GM21717 (cell line): Measurements from ENCODE around the gene KCNC1.

ENCODE experiments used
- ATAC-seq: cut with Tn5 transposase; IDR thresholded peaks from one replicate; pipeline ENCODE4 v1.9.1; 2021; ENCODE audit warnings: mild to moderate bottlenecking, moderate library complexity; ENCODE audit not compliant: unreplicated experiment

The KCNC1 gene

DNA sequence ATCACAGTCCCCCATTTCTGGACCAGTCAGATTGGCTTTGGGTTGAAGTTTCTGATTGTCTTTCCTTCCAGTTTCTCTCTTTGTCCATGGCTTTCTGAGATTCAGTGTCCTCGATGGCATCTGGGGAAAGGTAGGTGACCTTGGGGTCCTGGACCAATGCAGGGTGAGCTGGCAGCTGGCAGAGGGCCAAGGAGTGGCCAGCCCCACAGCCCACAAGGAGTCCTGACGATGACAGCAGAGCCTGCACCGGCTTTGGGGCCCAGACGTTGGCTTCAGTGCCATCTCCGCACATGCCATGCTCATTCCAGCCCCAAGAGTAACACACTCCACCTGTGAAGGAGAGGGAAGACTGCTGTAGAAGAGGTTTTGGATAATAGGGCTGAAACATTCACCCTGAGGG, 53.5 kb downstream of the KCNC1 start:
- no peak for ATAC-seq

DNA sequence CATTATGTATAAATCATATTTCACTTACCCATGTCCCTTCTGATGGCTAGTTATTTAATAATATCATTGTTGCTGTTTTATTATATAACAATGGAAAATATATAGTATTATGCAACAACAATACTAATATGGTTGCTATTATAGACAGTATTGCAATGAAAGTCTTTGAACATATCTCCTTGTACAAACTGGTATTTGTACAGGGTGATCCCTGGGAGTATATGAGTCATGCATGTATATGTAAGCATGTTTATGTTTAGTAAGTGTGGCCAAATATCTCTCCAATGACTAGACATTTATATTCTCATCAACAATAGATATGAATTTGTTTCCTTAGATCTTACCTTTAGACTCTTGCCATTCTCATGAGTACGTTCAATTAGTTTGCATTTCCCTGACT, 55.9 kb downstream of the KCNC1 start:
- no peak for ATAC-seq

DNA sequence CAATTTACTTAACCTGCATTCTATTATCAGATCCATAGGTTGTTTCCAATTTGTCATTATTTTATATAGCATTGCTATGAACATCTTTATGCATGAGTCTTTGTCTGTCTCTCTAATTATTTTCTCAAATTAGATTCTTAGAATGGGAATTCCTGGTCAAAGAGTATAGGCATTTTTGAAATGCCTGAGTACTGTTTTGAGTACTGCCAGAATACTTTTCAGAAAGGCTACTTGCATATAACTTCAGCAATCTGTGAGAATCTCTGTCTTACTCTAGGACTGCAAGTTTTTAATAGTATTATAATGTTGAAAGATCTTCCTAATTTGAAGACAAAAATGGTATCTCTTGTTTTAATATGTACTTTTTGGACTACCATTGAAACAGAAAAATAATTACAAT, 56.6 kb downstream of the KCNC1 start:
- ATAC-seq = no peak

DNA sequence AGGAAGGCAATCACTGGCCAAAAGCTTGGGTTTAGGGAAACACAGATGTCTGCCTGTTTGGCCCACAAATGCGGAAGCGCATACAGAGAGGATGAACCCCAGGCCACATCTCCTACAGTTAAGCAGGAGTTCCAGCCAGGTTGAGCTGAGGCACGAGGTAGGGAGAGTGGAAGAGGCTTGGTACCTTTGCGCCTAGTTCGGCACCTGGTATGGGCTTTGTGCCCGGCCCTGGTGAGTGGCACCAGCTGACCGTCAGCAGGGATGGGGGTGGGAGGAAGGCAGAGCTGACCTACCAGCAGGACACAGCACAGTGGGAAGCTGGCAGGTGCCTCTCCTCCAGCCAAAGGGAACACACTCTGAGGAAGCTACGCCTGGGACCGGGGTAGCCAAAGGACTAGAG, 57.6 kb downstream of the KCNC1 start:
- ATAC-seq = no peak

DNA sequence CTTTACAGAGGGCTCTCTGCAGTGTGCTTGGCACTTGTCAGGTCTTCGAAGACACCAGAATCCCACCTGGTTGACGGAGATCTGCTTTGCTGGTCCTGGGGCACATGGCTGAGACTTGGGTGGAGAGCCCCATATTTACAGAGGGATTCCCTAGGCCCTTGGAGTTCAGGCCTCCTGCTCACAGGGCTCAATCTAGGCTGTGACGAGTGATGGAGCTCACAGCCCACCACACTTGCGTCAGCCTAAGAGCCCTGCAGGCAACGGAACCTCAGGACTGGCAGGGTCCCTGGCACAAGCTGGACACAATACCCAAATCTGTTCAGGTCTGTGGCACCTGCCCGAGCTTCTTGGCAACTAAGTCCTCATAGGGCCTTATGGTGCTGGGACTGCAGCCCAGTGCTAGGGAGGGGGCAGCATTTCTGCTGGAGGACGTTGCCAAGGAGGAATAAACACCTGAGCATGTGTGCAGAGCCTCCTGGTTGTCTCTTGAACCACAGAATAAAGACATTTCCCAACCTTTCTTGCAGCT, 59.1 kb downstream of the KCNC1 start:
- no peak for ATAC-seq

DNA sequence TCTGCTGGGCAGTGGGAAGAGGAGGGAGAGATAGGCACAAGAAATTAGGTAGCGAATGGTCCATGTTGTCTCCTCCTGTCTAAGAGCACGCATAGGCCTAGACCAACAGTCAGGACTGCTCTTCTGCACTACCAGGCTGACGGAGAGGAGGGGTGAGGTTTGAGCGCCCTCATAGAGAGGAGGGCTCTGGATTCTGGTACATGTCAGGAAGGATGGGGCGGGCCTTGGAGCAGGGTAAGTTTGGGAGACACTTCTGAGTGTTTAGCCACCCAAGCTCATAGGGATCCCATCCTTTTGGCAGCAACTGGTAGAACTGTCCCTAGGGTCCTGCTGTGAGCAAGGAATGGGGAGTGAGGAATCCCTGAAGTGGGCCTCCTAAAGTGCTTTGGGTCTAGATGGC, 60.4 kb downstream of the KCNC1 start:
- ATAC-seq = no peak

DNA sequence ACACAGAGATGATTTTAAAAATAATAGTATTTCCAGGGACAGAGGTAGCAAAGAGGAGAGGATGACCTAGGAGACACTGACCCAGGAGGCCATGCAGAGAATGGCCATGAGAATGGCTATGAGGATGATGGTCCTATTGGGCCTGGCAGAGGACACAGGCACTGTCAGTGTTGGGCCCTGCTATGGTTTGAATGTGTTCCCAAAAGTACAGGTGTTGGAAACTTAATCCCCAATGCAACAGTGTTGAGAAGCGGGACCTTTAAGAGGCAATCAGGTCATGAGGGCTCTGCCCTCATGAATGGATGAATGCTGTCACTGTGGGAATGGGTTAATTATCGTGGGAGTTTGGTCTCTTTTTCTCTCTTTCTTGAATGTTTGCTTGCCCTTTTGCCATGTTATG, 61.6 kb downstream of the KCNC1 start:
- ATAC-seq = no peak

DNA sequence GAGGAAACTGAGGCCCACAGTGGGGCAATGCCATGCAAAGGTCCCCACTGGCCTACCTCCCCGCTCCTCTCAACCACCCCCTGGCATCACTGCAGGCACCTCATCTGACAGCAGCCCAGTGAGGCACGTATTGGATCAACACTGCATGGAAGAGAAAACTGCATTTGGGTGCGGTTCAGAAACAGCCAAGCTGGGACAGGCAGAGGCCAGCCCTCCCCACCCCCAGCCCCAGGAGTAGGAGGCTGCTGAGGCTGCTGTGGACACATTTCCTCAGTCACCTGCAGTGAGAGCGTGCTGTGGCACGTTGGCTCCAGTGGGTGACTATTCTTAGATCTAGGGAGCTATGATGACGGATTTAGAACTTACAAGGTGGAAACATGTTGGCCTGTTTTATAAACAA, 63.7 kb downstream of the KCNC1 start:
- no peak for ATAC-seq

DNA sequence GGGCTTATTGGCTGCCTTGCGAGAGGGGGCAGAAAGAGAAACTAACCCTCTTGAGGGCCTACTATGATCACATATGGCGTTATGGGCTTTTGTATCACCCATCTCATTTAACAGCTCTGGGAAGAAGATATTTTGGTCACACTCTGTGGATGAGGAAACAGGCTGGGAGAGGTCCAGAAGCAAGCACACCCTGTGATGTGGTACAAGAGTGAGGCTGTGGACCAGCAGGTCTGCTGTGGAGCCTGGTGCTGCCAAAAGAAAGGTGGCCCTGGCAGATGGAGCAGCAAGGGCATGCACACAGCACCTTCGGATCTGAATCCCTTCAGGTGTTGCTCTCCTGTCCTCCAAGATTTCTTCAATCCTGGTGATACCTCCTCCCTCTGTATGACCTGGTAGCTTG, 64.1 kb downstream of the KCNC1 start:
- ATAC-seq = no peak

DNA sequence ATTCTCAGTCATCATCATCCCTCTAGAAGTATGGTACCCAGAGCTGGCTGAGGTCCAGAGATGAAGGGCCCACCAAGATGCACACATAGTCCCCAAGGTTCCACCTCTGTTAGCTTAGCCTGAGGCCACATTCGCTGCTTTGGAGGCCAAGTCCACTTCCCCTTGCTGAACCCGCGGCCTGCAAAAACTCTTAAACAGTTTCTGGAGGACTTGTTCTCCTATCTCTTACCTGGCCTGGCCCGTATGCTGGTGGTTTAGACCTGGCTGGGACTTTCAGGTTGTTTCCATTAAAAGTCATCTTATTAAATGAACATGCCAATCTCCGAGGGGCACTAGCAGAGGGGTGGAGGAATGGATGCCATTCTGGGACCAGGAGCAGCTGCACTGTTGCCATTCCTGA, 64.6 kb downstream of the KCNC1 start:
- ATAC-seq = no peak

DNA sequence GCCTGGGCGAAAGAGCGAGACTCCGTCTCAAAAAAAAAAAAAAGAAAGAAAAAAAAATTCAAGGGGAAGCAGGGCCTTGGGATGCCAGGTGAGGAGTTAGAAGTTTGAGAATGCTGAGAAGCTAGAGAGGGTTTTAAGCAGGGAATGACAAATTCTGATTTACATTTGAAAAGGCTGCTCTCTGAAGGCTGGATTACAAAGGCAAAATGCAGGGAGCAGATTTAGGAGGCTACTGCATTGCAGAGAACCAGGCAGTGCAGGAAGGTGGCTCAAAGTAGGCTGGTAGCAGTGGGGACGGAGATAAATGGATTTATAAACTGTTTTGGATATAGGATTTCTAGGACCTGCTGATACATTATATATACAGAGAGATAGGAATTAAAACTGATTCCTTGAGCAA, 66.6 kb downstream of the KCNC1 start:
- ATAC-seq = no peak

DNA sequence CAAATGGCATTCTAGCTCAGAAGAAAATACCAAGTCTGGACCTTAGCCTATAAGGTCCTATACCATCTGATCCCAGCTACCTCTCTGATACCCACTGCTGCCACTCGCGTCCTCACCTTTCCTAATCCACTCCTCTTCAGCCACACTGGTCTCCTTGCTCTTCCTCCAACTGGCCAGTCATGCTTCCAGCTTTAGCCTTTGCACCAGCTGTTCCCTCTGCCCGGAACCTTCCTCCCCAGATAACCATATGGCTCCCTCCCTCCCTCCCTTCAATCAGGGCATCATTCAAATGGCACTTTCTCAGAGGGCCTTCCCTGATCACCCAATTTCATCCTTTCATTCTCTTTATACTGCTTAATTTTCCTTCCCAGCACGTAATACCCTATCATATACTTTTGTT, 67.9 kb downstream of the KCNC1 start:
- ATAC-seq = no peak

DNA sequence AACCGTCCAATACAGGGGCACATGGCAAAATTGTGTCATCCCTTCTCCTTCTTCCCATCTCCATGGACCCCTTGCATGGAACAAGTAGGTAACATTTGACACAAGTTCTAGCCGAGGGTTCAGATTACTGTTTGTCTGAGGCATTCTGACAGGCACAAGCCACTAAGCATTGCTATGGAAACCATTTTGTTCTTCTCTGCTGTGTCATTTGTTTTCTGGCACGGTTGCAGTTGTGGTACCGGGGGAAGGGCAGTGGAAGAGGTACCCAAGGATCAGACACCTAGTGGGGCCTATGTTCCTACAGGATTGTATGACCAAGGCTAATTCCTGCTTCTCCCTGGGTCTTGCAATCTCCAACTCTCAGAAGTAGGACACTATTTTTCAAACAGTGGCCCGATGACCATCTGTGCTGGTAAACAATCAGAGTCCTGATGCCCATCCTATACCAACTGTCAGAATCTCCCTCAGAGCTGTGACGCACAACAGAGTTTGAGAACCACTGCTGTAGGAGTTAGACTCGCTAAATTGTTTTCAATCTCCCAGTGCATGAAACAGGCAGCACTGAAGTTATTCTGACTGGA, 69.3 kb downstream of the KCNC1 start:
- ATAC-seq = no peak

DNA sequence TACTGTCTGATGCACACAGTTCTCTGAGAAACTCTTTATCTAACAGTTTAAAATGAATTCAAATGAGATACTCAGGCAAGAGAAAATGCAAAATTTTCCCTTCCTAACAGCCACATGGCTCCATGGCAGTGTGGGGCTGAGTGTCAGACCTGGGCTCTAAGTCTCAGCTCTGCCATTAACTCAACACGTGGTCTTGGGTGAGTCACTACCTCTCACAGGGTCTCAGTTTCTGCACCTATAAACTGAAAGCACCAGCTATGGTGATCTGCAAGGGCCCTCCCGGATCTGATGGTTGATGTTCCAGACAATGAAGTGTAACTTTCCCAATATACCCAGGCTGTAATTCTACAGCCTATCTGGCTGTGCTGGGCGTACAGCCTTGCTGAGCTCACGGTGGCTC, 70.5 kb downstream of the KCNC1 start:
- no peak for ATAC-seq

DNA sequence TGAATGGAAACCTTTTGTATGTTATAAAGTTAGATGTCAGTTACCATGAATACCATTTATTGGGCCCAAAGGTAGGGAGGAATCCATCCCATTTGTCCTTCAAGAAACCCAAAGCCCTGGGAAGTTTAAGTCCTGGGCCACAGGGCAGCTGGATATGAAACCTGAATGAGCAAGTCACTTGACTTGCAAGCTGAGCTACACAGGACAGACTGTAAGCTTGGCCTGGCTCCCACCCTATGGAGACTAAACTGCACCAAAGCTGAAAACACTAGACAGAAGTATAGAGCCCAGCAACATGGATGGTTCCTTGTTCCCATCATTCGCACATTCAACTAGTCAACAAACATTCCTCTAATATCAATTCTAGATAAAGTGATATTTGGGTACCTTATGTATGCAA, 71.3 kb downstream of the KCNC1 start:
- ATAC-seq = no peak

DNA sequence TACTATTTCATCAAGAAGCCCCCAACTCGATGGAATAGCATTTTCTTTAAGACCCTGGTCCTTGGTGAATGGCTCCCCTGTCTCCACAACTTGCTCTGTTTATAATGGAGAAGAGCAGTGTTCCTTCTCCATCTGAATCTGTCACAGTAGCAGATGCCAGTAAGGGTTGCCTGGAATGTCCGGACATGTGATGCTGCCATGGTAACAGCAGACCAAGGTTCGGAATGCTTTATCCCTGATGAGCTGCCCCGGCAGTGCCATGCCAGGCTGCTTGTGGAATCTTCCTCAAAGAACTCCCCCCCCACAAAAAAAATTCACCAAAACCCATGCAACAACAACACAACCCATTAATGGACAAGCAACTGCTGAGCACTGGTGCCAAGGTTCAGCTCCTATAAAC, 72.5 kb downstream of the KCNC1 start:
- no peak for ATAC-seq

DNA sequence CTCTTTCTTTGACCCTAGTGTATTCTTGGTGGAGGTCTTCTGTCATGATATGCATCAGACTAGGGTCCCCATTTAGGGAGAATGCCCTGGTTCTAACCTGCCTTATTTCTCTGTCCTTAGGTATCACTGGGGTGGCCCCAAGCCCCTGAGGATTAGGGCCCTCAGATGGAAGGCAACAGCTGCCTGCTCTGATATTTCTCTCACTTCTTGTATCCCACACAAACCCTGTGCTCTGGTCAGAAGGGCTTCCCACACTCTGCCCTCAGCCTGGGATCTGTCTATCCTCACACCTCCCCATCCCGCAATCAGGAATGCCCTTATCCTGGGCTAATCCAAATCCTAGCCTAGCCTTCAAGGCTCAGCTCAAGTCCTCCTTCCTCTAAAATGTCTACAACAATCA, 75.5 kb downstream of the KCNC1 start:
- ATAC-seq = no peak

DNA sequence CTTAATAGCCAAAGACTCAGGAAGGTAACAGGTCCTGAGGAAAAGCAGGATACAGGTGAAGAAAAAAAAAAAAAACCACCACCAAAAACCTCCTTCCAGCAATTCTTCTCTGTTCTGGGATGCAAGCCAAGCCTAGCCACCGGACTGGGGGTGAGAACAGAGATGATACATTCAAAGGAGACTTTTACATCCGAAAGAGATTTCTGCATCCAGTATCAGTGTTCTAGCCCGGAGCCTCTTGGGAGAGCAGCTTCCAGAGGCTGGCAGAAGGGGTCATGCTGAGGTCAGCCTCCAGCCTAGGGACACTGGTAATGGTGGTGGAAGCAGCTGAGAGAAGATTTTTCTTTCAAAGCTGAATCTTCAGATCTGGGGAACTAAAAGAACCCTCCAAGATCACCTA, 76.2 kb downstream of the KCNC1 start:
- ATAC-seq = no peak

DNA sequence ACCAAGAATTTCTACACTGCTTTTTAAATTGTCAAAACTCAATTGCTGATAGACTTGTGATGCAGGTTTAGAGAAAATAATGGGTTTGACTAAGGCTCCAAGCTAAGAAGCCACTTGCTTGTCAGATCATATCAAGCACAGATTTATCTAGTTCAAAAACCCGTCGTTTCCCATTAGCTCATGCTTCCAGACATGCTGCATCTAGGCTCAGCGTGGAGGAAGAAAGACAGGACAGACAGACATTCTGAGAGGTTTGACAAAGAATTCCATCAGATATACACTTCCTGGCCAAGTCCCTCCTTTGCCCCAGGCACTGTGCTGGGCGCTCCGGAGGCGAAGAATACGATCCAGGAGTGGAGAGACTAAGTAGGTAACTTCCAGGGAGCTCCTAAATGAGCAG, 76.8 kb downstream of the KCNC1 start:
- no peak for ATAC-seq

DNA sequence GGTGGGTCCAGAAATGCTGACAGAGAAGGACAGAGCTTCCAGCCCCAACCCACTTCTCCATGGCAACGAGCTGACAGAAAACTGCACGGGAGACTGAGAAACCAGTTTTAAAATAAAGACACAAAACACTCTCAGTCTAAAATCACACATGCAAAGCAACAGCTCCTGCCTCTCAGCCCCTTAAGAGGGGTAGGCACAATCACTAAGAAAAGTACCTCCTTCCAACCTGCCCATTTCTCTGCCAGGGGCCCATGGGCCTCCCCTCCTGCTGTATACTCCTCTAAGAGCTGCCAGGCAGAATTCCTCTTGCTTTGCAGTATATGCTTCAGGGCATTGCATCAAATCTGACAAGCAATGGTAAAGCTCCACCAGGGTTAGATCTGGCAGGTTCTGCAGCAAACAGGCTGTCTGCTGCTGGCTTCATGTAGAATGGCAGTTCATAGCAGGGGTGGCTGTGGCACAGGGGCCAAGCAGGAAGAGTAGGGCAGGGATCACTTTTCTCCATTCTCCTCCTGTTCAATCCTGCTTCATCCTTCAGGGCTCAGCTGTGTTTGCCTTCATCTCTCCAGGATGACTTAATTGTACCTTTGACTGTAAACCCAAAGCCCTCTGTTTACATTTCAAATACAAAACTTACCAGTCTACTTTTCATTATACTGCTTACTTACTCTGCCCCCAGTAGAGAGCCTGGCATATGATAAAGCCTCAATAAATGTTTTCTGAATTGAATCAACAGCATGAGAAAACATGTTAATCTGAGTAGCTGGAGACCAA, 77.7 kb downstream of the KCNC1 start:
- no peak for ATAC-seq

DNA sequence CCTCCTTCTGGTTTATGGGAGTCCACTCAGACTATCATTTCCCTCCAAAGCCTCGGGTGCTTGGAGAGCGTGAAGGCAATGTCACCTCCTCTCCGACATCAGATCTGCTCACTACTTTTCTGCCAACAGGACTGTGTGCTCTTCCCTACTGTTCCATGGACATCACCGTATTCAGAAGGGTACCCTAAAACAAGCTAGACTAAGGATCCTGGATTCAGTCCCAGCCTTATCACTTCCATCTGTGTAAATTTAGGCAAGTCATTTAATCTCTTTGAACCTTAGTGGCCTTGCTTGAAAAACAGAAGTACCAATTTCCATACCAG, 78.2 kb downstream of the KCNC1 start:
- ATAC-seq = no peak

DNA sequence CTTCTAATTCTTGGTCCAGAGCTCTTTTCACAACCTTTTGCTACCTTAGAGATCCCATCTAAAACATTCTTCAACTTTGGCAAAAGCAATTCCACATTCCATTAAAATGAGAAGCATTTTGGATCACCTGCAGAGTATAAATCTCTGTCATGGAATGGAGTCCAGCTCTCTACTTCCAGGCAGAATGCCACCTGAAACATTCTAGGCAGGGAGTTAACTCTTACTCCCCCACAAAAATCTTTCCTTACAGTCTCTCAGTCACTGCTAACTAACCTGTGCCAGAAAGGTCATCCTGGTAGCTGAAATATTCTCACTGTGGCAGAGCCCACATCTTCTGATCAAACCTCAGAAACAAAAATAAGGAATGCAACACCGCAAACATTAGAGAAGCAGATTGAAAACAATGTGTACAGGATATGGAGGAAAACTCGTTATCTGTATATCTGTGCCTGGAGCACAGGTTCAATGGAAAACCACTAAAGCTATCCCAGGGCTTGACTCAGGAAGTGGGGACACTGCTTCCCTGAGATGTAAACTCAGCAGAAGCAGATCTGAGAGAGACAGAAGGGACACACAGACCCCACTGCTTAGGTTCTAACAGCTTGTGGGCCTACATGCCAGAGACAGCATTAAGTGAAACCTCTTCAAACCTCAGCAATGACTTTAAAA, 78.9 kb downstream of the KCNC1 start:
- no peak for ATAC-seq
